GM12878 (cell line): ENCODE results near the gene ANTXR2. TPM values are rescaled to one million over a fixed set of nuclear protein-coding genes. Genes with fewer than 3 reads are reported as not detected.
A peak's percentile ranks its signal among the peaks of the same experiment; 100 is the strongest.

Experiments
- ATAC-seq: fragments of 200-7000 bp; cut with Tn5 transposase; 3 replicates; pipeline ENCODE4 v1.9.1; 2020; ENCODE audit warnings: mild to moderate bottlenecking, moderate library complexity
- BruUV-seq: library from RNA; stranded (reverse); fragments of 400-500 nt; replicated peaks from 2 replicates; lab custom pipeline; 2021; lab: Mats Ljungman, UMichigan
- CTCF ChIA-PET: fragments of 300-600 bp; sonication (Branson Sonifier 250); formaldehyde crosslinking; extraction: SDS; loops from one replicate; lab custom pipeline; 2021; ENCODE audit warnings: inconsistent platforms; lab: Yijun Ruan, JAX
- POLR2A ChIA-PET: fragments of 350-600 bp; formaldehyde crosslinking; extraction: SDS; loops from one replicate; lab custom pipeline; 2021; ENCODE audit warnings: inconsistent platforms; lab: Charles Lee
- RAD21 ChIA-PET: fragments of 300-600 bp; sonication (Branson Sonifier 250); formaldehyde crosslinking; loops from one replicate; lab custom pipeline; 2023; ENCODE audit warnings: antibody characterized with exemption; ENCODE audit not compliant: unreplicated experiment; lab: Charles Lee
- SMC1A ChIA-PET: fragments of 300-600 bp; sonication (Branson Sonifier 250); formaldehyde crosslinking; loops from one replicate; lab custom pipeline; 2023; ENCODE audit not compliant: unreplicated experiment, uncharacterized antibody; lab: Charles Lee
- DNase-seq: peaks from one replicate; pipeline ENCODE4 v3.0.0-alpha.2; 2011; ENCODE audit warnings: low read depth, low spot score
- FAIRE-seq: peaks from 3 replicates; lab custom pipeline; 2011; peaks lifted over from hg19 to GRCh38; lab: Jason Lieb, UNC
- H2AFZ ChIP-seq: 2 replicates; pipeline ENCODE4 v1.6.0; 2011; ENCODE audit warnings: low read depth, low read length, control low read depth; ENCODE audit not compliant: control insufficient read depth
- H3K27ac ChIP-seq: 2 replicates; pipeline ENCODE4 v1.5.1; 2011; ENCODE audit warnings: control low read depth; ENCODE audit not compliant: control insufficient read depth, insufficient read depth
- H3K27me3 ChIP-seq, 2 experiments: replicated peaks in 1 of 2; 2 replicates each; pipeline versions ENCODE4 v1.6.0 to v1.6.1; 2011; ENCODE audit warnings: low read length in 1 of 2; ENCODE audit not compliant: control insufficient read depth in 2 of 2, insufficient read depth in 2 of 2
- H3K36me3 ChIP-seq, 2 experiments: 2 replicates each; pipeline ENCODE4 v1.5.1; 2011; ENCODE audit warnings: low read length in 1 of 2; ENCODE audit not compliant: control insufficient read depth in 2 of 2, insufficient read depth in 2 of 2
- H3K4me1 ChIP-seq: 2 replicates; pipeline ENCODE4 v1.6.1; 2011; ENCODE audit warnings: mild to moderate bottlenecking, low read length, moderate library complexity, mixed read lengths; ENCODE audit not compliant: control insufficient read depth, insufficient read depth
- H3K4me2 ChIP-seq: 2 replicates; pipeline ENCODE4 v1.6.0; 2011; ENCODE audit warnings: control low read depth; ENCODE audit not compliant: control insufficient read depth, insufficient read depth
- H3K4me3 ChIP-seq: fragments of 200-600 bp; sonication (generic); 2 replicates; pipeline ENCODE4 v1.5.1; 2016
- H3K79me2 ChIP-seq: 2 replicates; pipeline ENCODE4 v1.6.0; 2011; ENCODE audit warnings: low read length; ENCODE audit not compliant: control insufficient read depth, insufficient read depth
- H3K9ac ChIP-seq: 2 replicates; pipeline ENCODE4 v1.8.0; 2011; ENCODE audit warnings: low read length, control low read depth, mixed read lengths; ENCODE audit not compliant: control insufficient read depth, insufficient read depth
- H3K9me3 ChIP-seq: replicated peaks from 3 replicates; pipeline ENCODE4 v1.5.1; 2011; ENCODE audit warnings: mild to moderate bottlenecking, low read length; ENCODE audit not compliant: control insufficient read depth, insufficient read depth
- H4K20me1 ChIP-seq: 2 replicates; pipeline ENCODE4 v1.6.0; 2011; ENCODE audit not compliant: control insufficient read depth, insufficient read depth
- CTCF ChIP-seq, 3 experiments: IDR thresholded peaks in 2 of 3; conservative IDR thresholded peaks in 1 of 3; 2 replicates each; pipeline ENCODE4 v1.5.1; 2011; ENCODE audit warnings: low read depth in 3 of 3, low read length in 3 of 3, mild to moderate bottlenecking in 3 of 3, control low read depth in 2 of 3, moderate library complexity in 2 of 3, inconsistent platforms in 1 of 3, mixed read lengths in 1 of 3; ENCODE audit not compliant: control insufficient read depth in 2 of 3, insufficient read depth in 1 of 3; ENCODE audit errors: extremely low read depth in 1 of 3
- FOS ChIP-seq: IDR thresholded peaks from 3 replicates; pipeline ENCODE4 v1.6.1; 2011; ENCODE audit warnings: borderline replicate concordance; ENCODE audit not compliant: insufficient read length; ENCODE audit errors: extremely low read depth
- STAT1 ChIP-seq: fragments of 450-650 bp; conservative IDR thresholded peaks from 2 replicates; pipeline ENCODE4 v1.6.1; 2014; ENCODE audit warnings: antibody characterized with exemption, mild to moderate bottlenecking
- ZNF622 ChIP-seq: fragments of 450-650 bp; IDR thresholded peaks from 2 replicates; pipeline ENCODE4 v1.6.1; 2017; ENCODE audit warnings: mild to moderate bottlenecking, inconsistent platforms
- WGBS: methylation state at CpG from one replicate; pipeline ENCODE4 v1.1.6; 2016; ENCODE audit warnings: low lambda C conversion rate; ENCODE audit not compliant: insufficient replicate concordance, insufficient coverage; ENCODE audit errors: missing lambda C conversion rate; 5-methylcytosine and 5-hydroxymethylcytosine counted together
- in situ Hi-C: fragments of 300-500 bp; cut with MboI; formaldehyde crosslinking; loops from 9 replicates; pipeline ENCODE4 v1.14.3; 2018; ENCODE audit warnings: mixed read lengths
- intact Hi-C: fragments of 100-400 bp; cut with micrococcal nuclease; formaldehyde crosslinking; loops from one replicate; pipeline ENCODE4 v1.14.2; 2022; ENCODE audit not compliant: unreplicated experiment
- polyA plus RNA-seq, 11 experiments: library from polyadenylated mRNA; depleted of rRNA in 4 of 11; unstranded in 6 of 11; stranded (reverse) in 5 of 11; fragments of >200 nt; fragmentation: Nextera tagmentation in 4 of 11; fragmentation: Illumina TruSeq in 1 of 11; extraction: Ambion mirVana in 4 of 11; extraction: Trizol in 1 of 11; gene quantifications; 1 replicate in 1 of 11; 2 replicates in 10 of 11; pipeline versions ENCODE4 v1.2.1 to v1.2.3, GENCODE V29; 2011 to 2016; ENCODE audit warnings: inconsistent platforms in 2 of 11, missing spikeins in 2 of 11, low read depth in 1 of 11
- total RNA-seq, 4 experiments: library from RNA; depleted of rRNA in 3 of 4; stranded (reverse); fragments of >200 nt in 3 of 4; fragmentation: Illumina TruSeq in 1 of 4; extraction: Trizol in 1 of 4; gene quantifications; 2 replicates each; pipeline versions ENCODE4 v1.2.1 to v1.2.3, GENCODE V29; 2013 to 2021
- TF ChIP-seq, protein P1 (sequence below): fragments of 450-650 bp; IDR thresholded peaks from 2 replicates; pipeline ENCODE4 v1.6.1; 2017; ENCODE audit warnings: low read depth, mild to moderate bottlenecking, moderate library complexity
- TF ChIP-seq, protein P2 (sequence below): IDR thresholded peaks from 2 replicates; pipeline ENCODE4 v1.6.1; 2011; ENCODE audit warnings: borderline replicate concordance, low read depth, mild to moderate bottlenecking, moderate library complexity, low read length; ENCODE audit not compliant: insufficient read depth, poor library complexity, severe bottlenecking

Gene ANTXR2
- total and polyA plus RNA-seq, 10 of the 15 experiments (the other 5 are each of a cell fraction or from before 2014, with no cell fraction given), result 1.4 to 8.9 (median 5.7) TPM

DNA sequence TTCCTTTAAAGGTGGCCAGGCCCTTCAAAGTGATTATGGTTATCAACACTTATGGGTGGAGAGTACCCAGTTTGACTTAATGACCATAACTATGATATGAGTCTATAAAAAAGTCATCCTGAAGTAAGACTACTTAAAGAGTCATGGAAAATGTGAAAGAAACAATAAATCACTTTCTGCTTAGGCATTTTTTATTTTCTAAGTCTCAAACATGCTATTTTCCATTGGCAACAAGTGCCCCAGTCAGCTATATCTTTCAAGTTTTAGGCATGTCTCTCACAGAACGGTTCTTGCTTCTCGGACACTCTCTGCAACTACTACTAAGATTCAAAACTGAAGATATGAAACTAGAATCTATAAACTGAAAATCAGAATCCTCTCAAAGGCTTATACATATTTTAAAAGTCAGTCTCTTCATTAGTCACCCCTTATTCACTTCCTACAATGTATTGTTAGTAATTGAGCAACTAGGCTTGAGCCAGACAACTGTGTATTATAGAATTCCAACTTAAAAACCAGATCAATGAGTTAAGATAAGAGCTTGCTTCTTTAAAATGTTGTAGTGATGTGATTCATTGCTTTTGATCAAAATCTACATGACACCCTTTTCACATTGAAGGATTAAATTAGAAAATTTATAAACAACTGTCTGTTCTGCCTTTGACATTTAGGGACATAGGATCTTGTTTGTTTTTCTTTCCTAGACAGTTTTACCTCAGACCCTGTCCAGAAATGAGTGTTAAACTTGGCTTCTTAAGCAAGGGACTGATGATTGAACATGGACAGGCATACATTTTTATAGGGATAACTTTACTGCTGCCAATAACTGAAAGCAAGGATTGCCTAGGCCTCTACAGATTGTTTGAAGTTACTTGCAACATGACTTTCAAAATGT, 2.9 kb downstream of the ANTXR2 start (continued):
- TF ChIP-seq, protein P1, sequence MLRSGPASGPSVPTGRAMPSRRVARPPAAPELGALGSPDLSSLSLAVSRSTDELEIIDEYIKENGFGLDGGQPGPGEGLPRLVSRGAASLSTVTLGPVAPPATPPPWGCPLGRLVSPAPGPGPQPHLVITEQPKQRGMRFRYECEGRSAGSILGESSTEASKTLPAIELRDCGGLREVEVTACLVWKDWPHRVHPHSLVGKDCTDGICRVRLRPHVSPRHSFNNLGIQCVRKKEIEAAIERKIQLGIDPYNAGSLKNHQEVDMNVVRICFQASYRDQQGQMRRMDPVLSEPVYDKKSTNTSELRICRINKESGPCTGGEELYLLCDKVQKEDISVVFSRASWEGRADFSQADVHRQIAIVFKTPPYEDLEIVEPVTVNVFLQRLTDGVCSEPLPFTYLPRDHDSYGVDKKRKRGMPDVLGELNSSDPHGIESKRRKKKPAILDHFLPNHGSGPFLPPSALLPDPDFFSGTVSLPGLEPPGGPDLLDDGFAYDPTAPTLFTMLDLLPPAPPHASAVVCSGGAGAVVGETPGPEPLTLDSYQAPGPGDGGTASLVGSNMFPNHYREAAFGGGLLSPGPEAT, result no peak
- TF ChIP-seq, all 136 proteins: peak for 0

DNA sequence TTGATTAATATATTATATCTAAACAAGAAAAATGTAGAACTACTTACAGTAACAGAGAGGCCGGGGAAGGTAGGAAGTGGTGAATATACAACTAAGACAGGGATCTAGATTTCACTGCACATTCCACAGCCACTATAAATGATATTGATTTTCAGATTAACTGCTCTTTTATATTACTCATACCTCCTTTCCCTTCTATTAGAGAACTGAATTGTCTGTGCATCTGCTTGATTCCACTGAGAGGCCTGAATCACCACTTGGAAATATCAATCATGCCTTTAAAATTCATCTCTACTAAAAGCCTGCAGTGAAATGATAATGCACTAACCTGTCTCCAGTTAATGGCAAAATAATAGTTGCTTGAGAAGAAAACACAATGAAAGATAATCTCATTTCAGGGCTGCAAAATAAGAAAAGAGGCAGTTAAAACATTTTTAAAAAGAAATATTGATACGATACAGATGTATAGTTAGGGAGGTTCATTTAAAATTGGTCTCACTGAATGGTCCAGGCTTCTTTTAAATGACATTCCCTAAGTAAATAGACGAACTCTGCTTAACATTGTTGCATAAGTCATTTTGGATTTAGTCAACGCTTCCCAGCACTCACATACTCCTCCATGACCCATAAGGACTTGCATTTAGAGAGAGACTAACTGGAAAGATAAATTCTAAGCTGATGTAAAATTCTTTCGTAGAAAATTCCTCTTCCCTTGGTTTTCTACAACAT, 3.8 kb downstream of the ANTXR2 start:
- FAIRE-seq, result no peak
- ATAC-seq, result no peak
- H3K27ac ChIP-seq, result no peak overlapping the region
- peaks cover 11% of the 10 kb centered on the region for H3K79me2 ChIP-seq
- SMC1A ChIA-PET, result interaction anchor here (5.1 kb wide), 1 partner anchor 9 kb away, joined by 21 read pairs; no protein-coding TSS in a partner anchor
- H3K4me3 ChIP-seq, result 0 out of 2 replicates have a peak overlapping the region, but pooled peaks have one; percentile 32
- POLR2A ChIA-PET, result interaction anchor here (1.0 kb wide), 1 partner anchor 10 kb away, joined by 3 read pairs; no protein-coding TSS in a partner anchor
- CTCF ChIA-PET, result interaction anchor here (1.8 kb wide), 1 partner anchor 9 kb away, joined by 7 read pairs; no protein-coding TSS in a partner anchor
- in situ Hi-C loops (loop anchor here (25.0 kb wide), 1 partner anchor 1307 kb away; no protein-coding TSS in a partner anchor), intact Hi-C loops (no loop called here)
- no peaks in the 10 kb centered on the region for H3K36me3 ChIP-seq
- no peak overlapping the region for H3K4me2 ChIP-seq
- no TSS peak for BruUV-seq
- 78% methylated on average over 5 of the region's 5 CpGs for WGBS
- TF ChIP-seq CTCF (IDR thresholded peaks at IDR 0.05 in 2 of 3, conservative IDR thresholded peaks at IDR 0.05 in 1 of 3; ENCODE audit: control insufficient read depth in 2 of 3, extremely low read depth in 1 of 3, insufficient read depth in 1 of 3, low read depth in 3 of 3, low read length in 3 of 3), result no peak
- TF ChIP-seq STAT1, result no peak
- TF ChIP-seq, protein P2, sequence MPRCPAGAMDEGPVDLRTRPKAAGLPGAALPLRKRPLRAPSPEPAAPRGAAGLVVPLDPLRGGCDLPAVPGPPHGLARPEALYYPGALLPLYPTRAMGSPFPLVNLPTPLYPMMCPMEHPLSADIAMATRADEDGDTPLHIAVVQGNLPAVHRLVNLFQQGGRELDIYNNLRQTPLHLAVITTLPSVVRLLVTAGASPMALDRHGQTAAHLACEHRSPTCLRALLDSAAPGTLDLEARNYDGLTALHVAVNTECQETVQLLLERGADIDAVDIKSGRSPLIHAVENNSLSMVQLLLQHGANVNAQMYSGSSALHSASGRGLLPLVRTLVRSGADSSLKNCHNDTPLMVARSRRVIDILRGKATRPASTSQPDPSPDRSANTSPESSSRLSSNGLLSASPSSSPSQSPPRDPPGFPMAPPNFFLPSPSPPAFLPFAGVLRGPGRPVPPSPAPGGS, result no peak
- no peak for TF ChIP-seq ZNF622
- no peak for TF ChIP-seq FOS
- H3K4me1 ChIP-seq, result peaks cover 26% of the 10 kb centered on the region
- no peaks in the 10 kb centered on the region for H4K20me1 ChIP-seq
- no peak overlapping the region for H2AFZ ChIP-seq
- RAD21 ChIA-PET, result no interaction called here
- no peaks in the 10 kb centered on the region for H3K27me3 ChIP-seq
- H3K9me3 ChIP-seq, result no peaks in the 10 kb centered on the region
- DNase-seq, result no peak
- H3K9ac ChIP-seq, result no peak overlapping the region
